ENCODE results near the gene IFT80.

The IFT80 gene

GRCh38 chr3:160378331-160379109 is 20.5 kb downstream of the IFT80 start:
- TF ChIP-seq REST (IDR thresholded peaks at IDR 0.05; ENCODE audit: low read depth): no peak
- TF ChIP-seq ZBTB7A (IDR thresholded peaks at IDR 0.05; ENCODE audit: low read depth): no peak
- TF ChIP-seq NFIC (IDR thresholded peaks at IDR 0.05): no peak
- no peak for TF ChIP-seq YY1 (IDR thresholded peaks at IDR 0.05; ENCODE audit: low read depth)
- TF ChIP-seq MAX (IDR thresholded peaks at IDR 0.05): no peak
- no peak for TF ChIP-seq CEBPB (IDR thresholded peaks at IDR 0.05)

GRCh38 chr3:160376681-160377080 is 22.3 kb downstream of the IFT80 start:
- TF ChIP-seq YY1 (IDR thresholded peaks at IDR 0.05; ENCODE audit: low read depth) (no peak), TCF12 (IDR thresholded peaks at IDR 0.05; ENCODE audit: low read depth) (no peak), REST (IDR thresholded peaks at IDR 0.05; ENCODE audit: low read depth) (no peak)

- TF ChIP-seq ZBTB7A (IDR thresholded peaks at IDR 0.05; ENCODE audit: low read depth) (no peak), CREB1 (IDR thresholded peaks at IDR 0.05; ENCODE audit: low read depth) (no peak), USF1 (IDR thresholded peaks at IDR 0.05) (no peak), CEBPB (IDR thresholded peaks at IDR 0.05) (no peak)
Measured at GRCh38 chr3:160374925-160375324, 24.1 kb downstream of the IFT80 start.

- TF ChIP-seq TCF12 (IDR thresholded peaks at IDR 0.05; ENCODE audit: low read depth): no peak
- TF ChIP-seq TEAD4 (IDR thresholded peaks at IDR 0.05): no peak
- TF ChIP-seq MAX (IDR thresholded peaks at IDR 0.05): no peak
- TF ChIP-seq ZBTB7A (IDR thresholded peaks at IDR 0.05; ENCODE audit: low read depth): no peak
- no peak for TF ChIP-seq NFIC (IDR thresholded peaks at IDR 0.05)
- no peak for TF ChIP-seq CREB1 (IDR thresholded peaks at IDR 0.05; ENCODE audit: low read depth)
- no peak for TF ChIP-seq REST (IDR thresholded peaks at IDR 0.05; ENCODE audit: low read depth)
- no peak for TF ChIP-seq YY1 (IDR thresholded peaks at IDR 0.05; ENCODE audit: low read depth)
- TF ChIP-seq TAF1 (IDR thresholded peaks at IDR 0.05; ENCODE audit: low read depth): no peak
Measured at GRCh38 chr3:160374472-160374871, 24.6 kb downstream of the IFT80 start.

- TF ChIP-seq REST (IDR thresholded peaks at IDR 0.05; ENCODE audit: low read depth) (no peak), TAF1 (IDR thresholded peaks at IDR 0.05; ENCODE audit: low read depth) (no peak), YY1 (IDR thresholded peaks at IDR 0.05; ENCODE audit: low read depth) (no peak), ZBTB7A (IDR thresholded peaks at IDR 0.05; ENCODE audit: low read depth) (no peak), MAX (IDR thresholded peaks at IDR 0.05) (no peak)
Measured at GRCh38 chr3:160373655-160374054, 25.4 kb downstream of the IFT80 start.

All from Ishikawa (cell line).